OCI-LY3 (cell line): ENCODE measurements around the gene MAFG.
A peak's percentile ranks its signal among the peaks of the same experiment; 100 is the strongest.

Experiments
- H2AFZ ChIP-seq: fragments of 200-600, 300-600 bp; shearing (Covaris generic); 2 replicates; pipeline ENCODE4 v1.6.0; 2014; ENCODE audit warnings: antibody characterized with exemption, low read depth, low read length
- H3K27ac ChIP-seq: fragments of 200-600, 300-600 bp; sonication (generic); 2 replicates; pipeline ENCODE4 v1.5.1; 2014; ENCODE audit warnings: mild to moderate bottlenecking, low read length, moderate library complexity, mixed read lengths
- H3K27me3 ChIP-seq: fragments of 200-600, 300-600 bp; sonication (generic); 2 replicates; pipeline ENCODE4 v1.6.1; 2014; ENCODE audit warnings: low read depth, low read length, mixed read lengths
- H3K36me3 ChIP-seq: fragments of 200-600, 300-600 bp; sonication (generic); replicated peaks from 2 replicates; pipeline ENCODE3; 2014; ENCODE audit warnings: low read depth, low read length, mixed read lengths
- H3K4me1 ChIP-seq: fragments of 300-600, 200-600 bp; sonication (generic); 2 replicates; pipeline ENCODE4 v1.6.1; 2014; ENCODE audit warnings: low read length, mixed read lengths
- H3K4me2 ChIP-seq: fragments of 200-600, 300-600 bp; sonication (generic); 2 replicates; pipeline ENCODE4 v1.6.1; 2014; ENCODE audit warnings: low read length, mixed read lengths
- H3K4me3 ChIP-seq: fragments of 300-600, 200-600 bp; sonication (generic); 2 replicates; pipeline ENCODE4 v1.5.1; 2014; ENCODE audit warnings: antibody characterized with exemption, mild to moderate bottlenecking, low read length, moderate library complexity
- H3K79me2 ChIP-seq: fragments of 300-600, 200-600 bp; shearing (Covaris generic); 2 replicates; pipeline ENCODE4 v1.6.1; 2014; ENCODE audit warnings: mild to moderate bottlenecking, low read length, mixed read lengths
- H3K9ac ChIP-seq: fragments of 300-600, 200-600 bp; shearing (Covaris generic); 2 replicates; pipeline ENCODE4 v1.6.0; 2014; ENCODE audit warnings: mild to moderate bottlenecking, low read length, moderate library complexity
- H3K9me3 ChIP-seq: fragments of 200-600, 300-600 bp; shearing (Covaris generic); 2 replicates; pipeline ENCODE4 v1.6.1; 2014; ENCODE audit warnings: low read length, mixed read lengths; ENCODE audit not compliant: insufficient read depth
- H4K20me1 ChIP-seq: fragments of 200-600, 300-600 bp; sonication (generic); 2 replicates; pipeline ENCODE4 v1.6.1; 2016; ENCODE audit warnings: low read length, mixed read lengths; ENCODE audit not compliant: insufficient read depth
- EZH2phosphoT487 ChIP-seq: fragments of 200-600 bp; shearing (Covaris generic); IDR thresholded peaks from 2 replicates; pipeline ENCODE4 v1.6.1; 2018; ENCODE audit warnings: antibody characterized with exemption, mixed run types, low read depth
- TF ChIP-seq, protein P1 (sequence below): fragments of 200-600, 300-600 bp; sonication (generic); IDR thresholded peaks from 2 replicates; pipeline ENCODE4 v1.5.1; 2014; ENCODE audit warnings: antibody characterized with exemption, low read length, low read depth

Gene MAFG

DNA sequence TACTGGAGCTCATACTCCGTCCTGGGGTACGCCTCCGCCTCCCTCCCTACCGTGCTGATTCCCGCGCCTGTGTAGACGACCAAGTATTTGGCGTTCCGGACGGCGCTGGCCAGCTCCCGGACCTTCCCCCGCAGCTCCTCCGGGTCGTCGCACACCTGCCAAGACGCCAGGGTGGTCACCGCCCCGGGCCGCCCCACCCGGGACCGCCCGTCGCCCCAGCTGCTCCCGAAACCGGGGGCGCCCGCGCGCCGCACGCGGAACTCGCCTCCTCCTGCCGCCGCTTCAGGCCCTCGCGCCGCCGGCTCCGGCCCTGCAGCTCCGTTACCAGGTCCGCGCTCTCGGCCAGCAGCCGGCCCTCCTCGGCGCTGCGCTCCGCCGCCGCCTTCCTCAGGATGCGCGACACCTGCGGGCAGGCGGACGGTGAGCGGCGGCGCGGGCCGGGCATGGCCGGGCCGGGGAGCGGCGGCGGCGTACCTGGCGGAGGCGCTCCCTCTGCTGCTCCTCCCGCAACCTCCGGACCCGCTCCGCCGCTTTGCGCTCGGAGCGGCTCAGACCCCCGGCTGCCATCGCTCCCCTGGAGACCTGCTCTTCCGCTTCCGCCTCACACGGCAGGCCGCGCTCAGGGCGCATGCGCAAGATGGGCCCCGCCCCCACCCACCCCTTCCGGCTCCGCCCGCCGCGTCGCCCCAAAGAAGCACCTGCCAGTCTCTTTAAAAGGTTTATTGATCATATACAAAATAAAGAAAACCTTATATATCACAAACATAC lies 9.8 kb downstream of the MAFG start, which contains the start of gene SIRT7:
TSS of gene SIRT7 (minus strand) at position 612 of the 768 bp plus-strand sequence. CDS start at position 567, 45 bp downstream.
- Histone ChIP-seq H3K9me3 (no peaks in the 10 kb centered on the region), H3K79me2 (peaks cover 49% of the 10 kb centered on the region), H3K9ac (peak within 1 kb of the TSS; percentile 72), H3K36me3 (peaks cover 21% of the 10 kb centered on the region), H3K4me3 (peak within 1 kb of the TSS; percentile 82), H3K4me2 (peak within 1 kb of the TSS; percentile 99), H3K4me1 (peaks cover 10% of the 10 kb centered on the region), H3K27ac (no peak within 1 kb of the TSS), H4K20me1 (peaks cover 6% of the 10 kb centered on the region; the same call in 1 of the 2 replicates), H3K27me3 (no peaks in the 10 kb centered on the region), H2AFZ (no peak within 1 kb of the TSS)
- TF ChIP-seq, protein P1, sequence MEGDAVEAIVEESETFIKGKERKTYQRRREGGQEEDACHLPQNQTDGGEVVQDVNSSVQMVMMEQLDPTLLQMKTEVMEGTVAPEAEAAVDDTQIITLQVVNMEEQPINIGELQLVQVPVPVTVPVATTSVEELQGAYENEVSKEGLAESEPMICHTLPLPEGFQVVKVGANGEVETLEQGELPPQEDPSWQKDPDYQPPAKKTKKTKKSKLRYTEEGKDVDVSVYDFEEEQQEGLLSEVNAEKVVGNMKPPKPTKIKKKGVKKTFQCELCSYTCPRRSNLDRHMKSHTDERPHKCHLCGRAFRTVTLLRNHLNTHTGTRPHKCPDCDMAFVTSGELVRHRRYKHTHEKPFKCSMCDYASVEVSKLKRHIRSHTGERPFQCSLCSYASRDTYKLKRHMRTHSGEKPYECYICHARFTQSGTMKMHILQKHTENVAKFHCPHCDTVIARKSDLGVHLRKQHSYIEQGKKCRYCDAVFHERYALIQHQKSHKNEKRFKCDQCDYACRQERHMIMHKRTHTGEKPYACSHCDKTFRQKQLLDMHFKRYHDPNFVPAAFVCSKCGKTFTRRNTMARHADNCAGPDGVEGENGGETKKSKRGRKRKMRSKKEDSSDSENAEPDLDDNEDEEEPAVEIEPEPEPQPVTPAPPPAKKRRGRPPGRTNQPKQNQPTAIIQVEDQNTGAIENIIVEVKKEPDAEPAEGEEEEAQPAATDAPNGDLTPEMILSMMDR: no peak

DNA sequence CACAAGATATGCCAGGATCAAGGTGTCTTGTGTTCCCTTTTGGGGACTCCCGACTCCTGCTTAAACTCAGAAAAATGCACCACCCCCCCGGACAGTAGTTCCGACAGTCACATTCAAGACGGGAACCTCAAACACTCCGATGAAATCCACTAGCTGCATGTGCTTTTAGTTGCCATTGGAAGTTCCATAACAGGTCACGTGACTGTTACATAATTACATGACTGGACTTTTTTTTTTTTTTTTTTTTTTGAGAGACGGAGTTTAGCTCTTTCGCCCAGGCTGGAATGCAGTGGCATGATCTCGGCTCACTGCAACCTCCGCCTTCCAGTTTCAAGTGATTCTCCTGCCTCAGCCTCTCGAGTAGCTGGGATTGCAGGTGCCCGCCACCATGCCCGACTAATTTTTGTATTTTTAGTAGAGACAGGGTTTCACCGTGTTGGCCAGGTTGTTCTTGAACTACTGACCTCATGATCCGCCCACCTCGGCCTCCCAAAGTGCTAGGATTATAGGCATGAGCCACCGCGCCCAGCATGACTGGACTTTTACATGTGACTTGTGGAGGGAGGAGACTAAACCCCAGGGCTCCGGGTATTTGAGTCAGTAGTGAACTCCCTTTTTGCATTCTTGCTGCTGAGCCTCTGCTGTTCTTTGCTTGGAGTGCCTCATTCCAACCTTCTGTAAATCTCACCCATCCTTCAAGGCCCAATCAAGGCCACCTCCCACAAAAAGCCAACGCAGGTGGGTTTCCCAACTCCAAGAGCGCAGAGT lies 11.1 kb downstream of the MAFG start:
- Histone ChIP-seq H3K4me3 (peak overlapping the region; percentile 82), H2AFZ (no peak overlapping the region), H3K9ac (peak overlapping the region; percentile 72; the same call in 1 of the 2 replicates), H3K79me2 (peaks cover 38% of the 10 kb centered on the region), H3K4me2 (peak overlapping the region; percentile 99), H3K36me3 (peaks cover 25% of the 10 kb centered on the region), H3K4me1 (peaks cover 10% of the 10 kb centered on the region), H4K20me1 (peaks cover 10% of the 10 kb centered on the region; the same call in 1 of the 2 replicates), H3K9me3 (no peaks in the 10 kb centered on the region), H3K27ac (no peak overlapping the region), H3K27me3 (no peaks in the 10 kb centered on the region)
- TF ChIP-seq EZH2phosphoT487: no peak
- TF ChIP-seq, protein P1: no peak

DNA sequence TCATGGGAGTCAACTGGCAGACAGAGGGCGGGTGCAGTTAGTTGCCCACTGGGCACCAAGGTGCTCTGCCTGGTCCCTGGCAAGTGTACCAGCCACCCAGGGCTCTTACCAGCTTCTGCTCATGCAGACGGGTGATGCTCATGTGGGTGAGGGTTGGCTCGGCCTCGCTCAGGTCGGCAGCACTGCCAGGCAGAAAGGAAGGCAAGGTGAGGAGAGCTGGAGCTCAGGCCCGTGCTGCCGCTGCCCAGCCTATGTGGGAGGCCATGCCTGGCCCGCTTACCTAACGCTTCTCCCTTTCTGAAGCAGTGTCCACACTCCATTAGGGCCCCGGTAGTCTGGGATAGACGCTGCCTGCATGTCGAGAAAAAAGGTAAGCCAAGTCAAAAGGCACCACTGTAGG lies 12.2 kb downstream of the MAFG start:
- H3K4me2 ChIP-seq: no peak overlapping the region
- peaks cover 25% of the 10 kb centered on the region for H3K36me3 ChIP-seq
- H3K9me3 ChIP-seq: no peaks in the 10 kb centered on the region
- TF ChIP-seq, protein P1: no peak
- TF ChIP-seq EZH2phosphoT487: no peak
- peaks cover 29% of the 10 kb centered on the region for H3K79me2 ChIP-seq
- no peak overlapping the region for H2AFZ ChIP-seq
- H3K4me3 ChIP-seq: no peak overlapping the region
- no peak overlapping the region for H3K9ac ChIP-seq
- no peak overlapping the region for H3K27ac ChIP-seq
- no peaks in the 10 kb centered on the region for H3K27me3 ChIP-seq
- peaks cover 10% of the 10 kb centered on the region; the same call in 1 of the 2 replicates for H4K20me1 ChIP-seq
- peaks cover 11% of the 10 kb centered on the region for H3K4me1 ChIP-seq
